BLaER1 treated with 17β-estradiol and CSF1 and Interleukin-3, amounts not matched to agents 10 nM and 100 nM (cell line): ENCODE results near the gene TMEM182.
A peak's percentile ranks its signal among the peaks of the same experiment; 100 is the strongest.

ENCODE experiments used
- H3K27ac ChIP-seq, 11 experiments: shearing (Covaris generic); formaldehyde crosslinking; 2 replicates each; pipeline ENCODE4 v1.8.1; 2022
- H3K27me3 ChIP-seq, 11 experiments: shearing (Covaris generic); formaldehyde crosslinking; 2 replicates each; pipeline ENCODE4 v1.8.1; 2022
- H3K36me3 ChIP-seq, 11 experiments: shearing (Covaris generic); formaldehyde crosslinking; 2 replicates each; pipeline ENCODE4 v1.8.1; 2022
- H3K4me1 ChIP-seq, 10 experiments: shearing (Covaris generic); formaldehyde crosslinking; 2 replicates each; pipeline ENCODE4 v1.8.1; 2022
- H3K4me2 ChIP-seq, 11 experiments: shearing (Covaris generic); formaldehyde crosslinking; 2 replicates each; pipeline ENCODE4 v1.8.1; 2022
- H3K4me3 ChIP-seq, 10 experiments: shearing (Covaris generic); formaldehyde crosslinking; 2 replicates each; pipeline ENCODE4 v1.8.1; 2022
- H3K9ac ChIP-seq, 11 experiments: shearing (Covaris generic); formaldehyde crosslinking; 2 replicates each; pipeline ENCODE4 v1.8.1; 2022
- H3K9me3 ChIP-seq, 11 experiments: shearing (Covaris generic); formaldehyde crosslinking; replicated peaks in 1 of 11; 2 replicates each; pipeline ENCODE4 v1.8.1; 2022
- H4K20me1 ChIP-seq, 11 experiments: shearing (Covaris generic); formaldehyde crosslinking; 2 replicates each; pipeline ENCODE4 v1.8.1; 2022
- Cebpa-rat ChIP-seq, 11 experiments: shearing (Covaris generic); IDR thresholded peaks; 2 replicates each; pipeline ENCODE4 v1.8.1; 2022

TMEM182 gene

DNA sequence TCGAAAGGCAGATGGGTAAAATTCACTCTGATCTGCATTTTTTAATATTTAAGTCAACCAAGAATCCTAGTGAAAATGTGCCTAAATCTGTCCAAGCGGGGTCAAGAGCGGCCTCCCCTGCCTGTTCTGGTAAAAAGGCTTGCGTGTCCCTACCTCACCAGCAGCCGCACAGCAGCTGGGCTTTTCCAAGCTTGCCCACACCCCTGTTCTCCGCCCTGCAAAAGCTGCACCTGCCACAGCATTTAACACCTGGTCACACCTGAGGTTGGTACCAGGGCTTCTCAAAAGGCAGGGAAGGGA lies 25.8 kb upstream of the TMEM182 start:
- Histone ChIP-seq H3K4me3 (peak overlapping the region; percentile 66 to 92 (median 88)), H3K9ac (peak overlapping the region; percentile 79 to 90 (median 83)), H3K27ac (peak overlapping the region; percentile 69 to 84 (median 80); a peak in 21 of 22 replicates), H3K4me2 (peak overlapping the region; percentile 81 to 100 (median 92)), H3K4me1 (peaks cover 24 to 39% (median 29%) of the 10 kb centered on the region in 10 experiments), H3K9me3 (no peaks in the 10 kb centered on the region), H3K36me3 (peaks cover 11 to 19% (median 16%) of the 10 kb centered on the region in 11 experiments; a peak in 21 of 22 replicates), H3K27me3 (no peaks in the 10 kb centered on the region), H4K20me1 (peaks cover 0 to 23% (median 3%) of the 10 kb centered on the region in 11 experiments; a peak in 5 of 22 replicates)
- TF ChIP-seq Cebpa-rat (IDR thresholded peaks at IDR 0.05) = no peak

DNA sequence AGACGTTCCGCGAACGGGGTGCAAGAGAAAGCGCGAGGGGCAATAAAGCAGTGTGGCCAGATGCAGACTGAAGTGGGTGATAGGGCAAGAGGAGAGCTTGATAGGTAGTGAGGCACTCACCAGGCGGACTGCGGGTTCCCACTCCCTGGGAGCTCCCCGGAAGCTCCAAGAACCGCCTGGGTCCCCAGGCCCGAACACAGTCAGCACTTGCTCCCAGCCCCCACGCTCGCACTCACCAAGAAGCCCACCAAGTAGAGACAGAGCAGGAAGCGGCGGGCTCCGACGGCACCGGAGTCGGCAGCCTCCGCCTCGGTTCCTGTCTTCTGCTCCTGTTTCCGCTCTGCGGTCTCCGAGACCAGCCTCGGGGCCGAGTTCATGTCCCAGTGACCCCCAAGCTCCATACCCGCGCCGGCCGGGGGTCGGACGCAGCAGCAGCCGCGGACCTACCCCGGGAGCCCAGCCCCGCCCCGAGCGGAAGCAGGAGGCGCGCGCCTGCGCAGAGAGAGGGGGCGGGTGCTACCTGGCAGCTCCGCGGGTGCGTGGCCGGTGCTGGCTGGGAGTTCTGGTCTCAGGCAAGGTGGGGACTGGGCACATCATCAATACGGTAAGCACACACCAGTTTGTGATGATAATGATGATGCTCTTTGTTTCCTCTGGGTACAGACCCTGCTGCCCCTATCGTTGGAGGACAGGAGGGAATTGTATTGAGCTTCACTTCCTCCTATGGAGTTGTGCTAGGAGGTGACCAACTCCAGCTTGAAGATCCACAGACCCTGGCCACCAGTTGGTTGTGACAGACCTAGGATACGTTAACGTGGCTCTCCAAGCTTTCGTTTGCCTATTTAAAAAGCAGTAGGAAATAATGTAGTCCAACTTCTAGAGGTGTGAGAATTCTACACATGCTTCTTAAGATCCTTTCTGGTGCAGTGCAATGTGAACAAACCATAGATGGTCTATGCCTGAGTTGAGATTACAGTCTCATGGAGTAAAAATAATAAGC lies 25.1 kb upstream of the TMEM182 start:
- H3K27me3 ChIP-seq = no peaks in the 10 kb centered on the region
- peak overlapping the region; percentile 69 to 84 (median 80) for H3K27ac ChIP-seq
- H3K36me3 ChIP-seq = peaks cover 5 to 12% (median 9%) of the 10 kb centered on the region in 11 experiments; a peak in 21 of 22 replicates
- H3K9ac ChIP-seq = peak overlapping the region; percentile 79 to 90 (median 83)
- peaks cover 0 to 2% (median 0%) of the 10 kb centered on the region in 11 experiments; a peak in 1 of 22 replicates for H3K9me3 ChIP-seq
- H3K4me3 ChIP-seq = peak overlapping the region; percentile 66 to 92 (median 88)
- peaks cover 24 to 39% (median 29%) of the 10 kb centered on the region in 10 experiments for H3K4me1 ChIP-seq
- peaks cover 0 to 23% (median 3%) of the 10 kb centered on the region in 11 experiments; a peak in 5 of 22 replicates for H4K20me1 ChIP-seq
- peak overlapping the region; percentile 81 to 100 (median 92) for H3K4me2 ChIP-seq
- no peak for TF ChIP-seq Cebpa-rat (IDR thresholded peaks at IDR 0.05)

DNA sequence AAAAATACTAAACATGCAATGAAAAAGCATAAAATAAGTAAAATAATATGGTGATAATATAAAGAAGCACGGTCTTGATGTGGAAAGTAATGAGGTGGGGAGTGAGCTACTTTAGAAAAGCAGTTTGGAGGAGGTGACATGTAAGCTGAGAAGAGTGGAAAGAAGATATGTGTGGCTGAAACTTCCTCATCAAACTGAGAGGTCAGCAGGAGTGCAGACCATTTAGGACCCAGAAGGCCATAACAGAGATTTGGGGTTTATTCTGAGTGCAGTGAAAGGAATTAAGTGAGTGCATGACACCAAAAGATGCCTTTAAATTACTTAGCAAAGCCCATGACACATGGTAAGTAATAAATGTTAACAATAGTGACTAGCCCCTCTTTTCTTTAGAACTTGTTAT lies 24.4 kb upstream of the TMEM182 start:
- Histone ChIP-seq H3K9me3 (peaks cover 0 to 4% (median 0%) of the 10 kb centered on the region in 11 experiments; a peak in 1 of 22 replicates), H3K27me3 (no peaks in the 10 kb centered on the region), H3K4me2 (peak overlapping the region; percentile 81 to 100 (median 92)), H3K4me3 (peak overlapping the region; percentile 66 to 92 (median 88)), H4K20me1 (peaks cover 0 to 22% (median 3%) of the 10 kb centered on the region in 11 experiments; a peak in 4 of 22 replicates), H3K36me3 (peaks cover 0 to 5% (median 2%) of the 10 kb centered on the region in 11 experiments; a peak in 10 of 22 replicates), H3K27ac (peak overlapping the region in 2 of 11 experiments; percentile 80 to 83; a peak in 6 of 22 replicates), H3K9ac (peak overlapping the region in 9 of 11 experiments; percentile 79 to 90 (median 83); a peak in 12 of 22 replicates), H3K4me1 (peaks cover 24 to 39% (median 29%) of the 10 kb centered on the region in 10 experiments)
- TF ChIP-seq Cebpa-rat (IDR thresholded peaks at IDR 0.05) = no peak

DNA sequence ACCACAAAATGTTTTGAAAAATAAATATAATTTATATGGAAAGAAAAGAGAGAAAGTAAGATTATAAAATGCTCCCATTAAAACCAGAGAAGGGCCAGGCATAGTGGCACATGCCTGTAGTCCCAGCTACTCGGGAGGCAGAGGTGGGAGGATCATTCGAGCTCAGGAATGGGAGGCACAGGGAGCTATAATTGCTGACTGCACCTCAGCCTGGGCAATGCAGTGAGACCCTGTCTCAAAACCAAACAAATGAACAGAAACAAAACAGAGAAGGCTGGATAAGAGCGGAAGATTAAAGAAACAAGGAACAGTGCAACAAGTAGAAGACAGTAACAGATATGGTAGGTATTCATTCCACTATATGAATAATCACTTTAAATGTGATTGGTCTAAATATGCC lies 18.6 kb upstream of the TMEM182 start:
- no peak overlapping the region for H3K27ac ChIP-seq
- no peaks in the 10 kb centered on the region for H4K20me1 ChIP-seq
- H3K4me2 ChIP-seq = no peak overlapping the region
- no peak for TF ChIP-seq Cebpa-rat (IDR thresholded peaks at IDR 0.05)
- peaks cover 0 to 5% (median 0%) of the 10 kb centered on the region in 11 experiments; a peak in 2 of 22 replicates for H3K9me3 ChIP-seq
- H3K9ac ChIP-seq = no peak overlapping the region
- no peaks in the 10 kb centered on the region for H3K27me3 ChIP-seq
- H3K4me1 ChIP-seq = peaks cover 0 to under 1% (median 0%) of the 10 kb centered on the region in 10 experiments; a peak in 3 of 20 replicates
- H3K36me3 ChIP-seq = no peaks in the 10 kb centered on the region
- H3K4me3 ChIP-seq = no peak overlapping the region

GRCh38 chr2:102748107-102748506 lies 13.7 kb upstream of the TMEM182 start:
- no peak overlapping the region for H3K4me3 ChIP-seq
- H3K27me3 ChIP-seq = no peaks in the 10 kb centered on the region
- H3K9me3 ChIP-seq = peaks cover 0 to 5% (median 0%) of the 10 kb centered on the region in 11 experiments; a peak in 1 of 22 replicates
- no peaks in the 10 kb centered on the region for H3K36me3 ChIP-seq
- no peak overlapping the region for H3K9ac ChIP-seq
- peaks cover 5 to 11% (median 8%) of the 10 kb centered on the region in 10 experiments; a peak in 16 of 20 replicates for H3K4me1 ChIP-seq
- H3K27ac ChIP-seq = no peak overlapping the region
- TF ChIP-seq Cebpa-rat (IDR thresholded peaks at IDR 0.05) = no peak
- no peaks in the 10 kb centered on the region for H4K20me1 ChIP-seq
- no peak overlapping the region for H3K4me2 ChIP-seq

- Histone ChIP-seq H3K9ac (no peak overlapping the region), H3K4me2 (peak overlapping the region in 1 of 11 experiments; percentile 5; a peak in 1 of 22 replicates), H3K4me3 (no peak overlapping the region), H3K9me3 (peaks cover 0 to 5% (median 0%) of the 10 kb centered on the region in 11 experiments; a peak in 1 of 22 replicates), H3K36me3 (no peaks in the 10 kb centered on the region), H3K27me3 (no peaks in the 10 kb centered on the region), H3K4me1 (peaks cover 5 to 11% (median 8%) of the 10 kb centered on the region in 10 experiments; a peak in 16 of 20 replicates), H4K20me1 (no peaks in the 10 kb centered on the region), H3K27ac (no peak overlapping the region)
- no peak for TF ChIP-seq Cebpa-rat (IDR thresholded peaks at IDR 0.05)
Measured at GRCh38 chr2:102749938-102750337, 11.9 kb upstream of the TMEM182 start.

DNA sequence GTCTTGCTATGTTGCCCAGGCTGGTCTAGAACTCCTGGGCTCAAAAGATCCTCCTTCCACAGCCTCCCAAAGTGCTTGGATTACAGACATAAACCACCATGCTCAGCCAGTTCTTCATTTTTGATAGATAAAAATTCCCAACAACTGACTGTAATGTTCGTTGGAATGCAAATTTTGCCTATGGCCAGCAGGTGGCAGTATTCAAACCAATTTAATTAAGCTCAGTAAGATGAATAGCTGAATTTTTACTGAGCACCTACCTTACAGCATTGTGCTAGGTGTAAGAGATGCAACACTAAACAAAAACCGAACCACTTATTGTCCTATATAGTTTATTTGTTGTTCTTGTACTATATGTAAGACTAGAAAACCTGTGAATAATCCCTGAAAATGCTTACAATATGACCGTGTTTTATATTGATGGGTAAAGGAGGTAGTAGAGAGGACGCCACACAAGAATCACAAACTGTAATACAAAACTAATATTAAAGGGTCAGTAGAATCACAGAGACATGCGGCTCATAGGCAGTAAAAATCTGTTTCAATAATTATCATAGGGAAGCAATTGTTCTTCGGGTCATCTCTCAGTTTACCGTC lies 8.2 kb upstream of the TMEM182 start:
- Histone ChIP-seq H3K27me3 (no peaks in the 10 kb centered on the region), H3K4me3 (no peak overlapping the region), H3K27ac (no peak overlapping the region), H3K4me1 (peaks cover 6 to 16% (median 12%) of the 10 kb centered on the region in 10 experiments; a peak in 16 of 20 replicates), H3K9me3 (peaks cover 0 to 9% (median 0%) of the 10 kb centered on the region in 11 experiments; a peak in 4 of 22 replicates), H3K36me3 (no peaks in the 10 kb centered on the region), H3K9ac (no peak overlapping the region), H4K20me1 (no peaks in the 10 kb centered on the region), H3K4me2 (no peak overlapping the region)
- TF ChIP-seq Cebpa-rat (IDR thresholded peaks at IDR 0.05) = no peak

- H3K4me3 ChIP-seq = no peak overlapping the region
- H3K9me3 ChIP-seq = peaks cover 0 to 9% (median 0%) of the 10 kb centered on the region in 11 experiments; a peak in 4 of 22 replicates
- no peak overlapping the region for H3K4me2 ChIP-seq
- H3K4me1 ChIP-seq = peaks cover 6 to 16% (median 12%) of the 10 kb centered on the region in 10 experiments; a peak in 16 of 20 replicates
- no peaks in the 10 kb centered on the region for H3K36me3 ChIP-seq
- no peaks in the 10 kb centered on the region for H3K27me3 ChIP-seq
- H4K20me1 ChIP-seq = no peaks in the 10 kb centered on the region
- no peak overlapping the region for H3K9ac ChIP-seq
- no peak overlapping the region for H3K27ac ChIP-seq
- TF ChIP-seq Cebpa-rat (IDR thresholded peaks at IDR 0.05) = no peak
Measured at GRCh38 chr2:102754456-102755145, 7.2 kb upstream of the TMEM182 start.
